Sigmoid colon (tissue), 7 donors: ENCODE measurements around the gene CXorf58. TPM values are rescaled to one million over a fixed set of nuclear protein-coding genes. Genes with fewer than 3 reads are reported as not detected.

Source experiments
- DNase-seq: peaks from one replicate; pipeline ENCODE4 v3.0.0-alpha.2; 2019
- H3K27ac ChIP-seq, 4 donors: fragments of 200-600 bp; sonication (generic); one replicate each; pipeline ENCODE4 v1.5.1; 2016 to 2019; ENCODE audit warnings: mild to moderate bottlenecking in 1 of 4
- H3K27me3 ChIP-seq, 3 donors: fragments of 200-600 bp; sonication (generic); one replicate each; pipeline ENCODE4 v1.5.1; 2019; ENCODE audit warnings: mild to moderate bottlenecking in 1 of 3
- H3K36me3 ChIP-seq, 4 donors: fragments of 200-600 bp; sonication (generic); one replicate each; pipeline ENCODE4 v1.5.1; 2016 to 2019
- H3K4me1 ChIP-seq, 4 donors: fragments of 200-600 bp; sonication (generic); one replicate each; pipeline ENCODE4 v1.5.1; 2017 to 2019
- H3K4me3 ChIP-seq, 4 donors: fragments of 200-600 bp; sonication (generic); one replicate each; pipeline ENCODE4 v1.5.1; 2017 to 2019; ENCODE audit warnings: mild to moderate bottlenecking in 2 of 4, moderate library complexity in 1 of 4
- H3K9me3 ChIP-seq, 4 donors: fragments of 200-600 bp in 3 of 4; sonication (generic) in 3 of 4; one replicate each; pipeline versions ENCODE4 v1.5.1 to v1.6.1; 2013 to 2019
- EP300 ChIP-seq, 4 donors: sonication (generic); formaldehyde crosslinking; IDR thresholded peaks; one replicate each; pipeline ENCODE4 v1.6.1; 2017; ENCODE audit warnings: antibody characterized with exemption in 4 of 4
- POLR2A ChIP-seq, 2 donors: fragments of 450-650 bp; IDR thresholded peaks; one replicate each; pipeline ENCODE4 v1.6.1; 2016; ENCODE audit warnings: antibody characterized with exemption in 2 of 2, mild to moderate bottlenecking in 2 of 2, moderate library complexity in 2 of 2
- POLR2AphosphoS5 ChIP-seq, 4 donors: sonication (generic); formaldehyde crosslinking; IDR thresholded peaks; one replicate each; pipeline ENCODE4 v1.6.1; 2017; ENCODE audit warnings: antibody characterized with exemption in 4 of 4
- WGBS, 2 donors: extraction: QIAGEN DNeasy Blood & Tissue Kit; methylation state at CpG; one replicate each; pipeline ENCODE4 v1.1.7; 2013; 5-methylcytosine and 5-hydroxymethylcytosine counted together
- intact Hi-C: fragments of 100-400 bp; cut with DNase I; formaldehyde crosslinking; loops from one replicate; pipeline ENCODE4 v1.15.1; 2023
- polyA plus RNA-seq, 3 donors: library from polyadenylated mRNA; stranded (reverse); fragments of 200-250 nt; gene quantifications; one replicate each; pipeline ENCODE4 v1.2.3, GENCODE V29; 2013
- total RNA-seq, 4 donors: library from RNA; depleted of rRNA; stranded (reverse); fragments of >200 nt; gene quantifications; one replicate each; pipeline ENCODE4 v1.1.0, GENCODE V29; 2016
- TF ChIP-seq, protein P1 (sequence below), 4 experiments: fragments of 450-650 bp in 3 of 4; fragments of 200-600 bp in 1 of 4; IDR thresholded peaks; one replicate each; pipeline ENCODE4 v1.5.1; 2016 to 2019; ENCODE audit warnings: antibody characterized with exemption in 4 of 4, mild to moderate bottlenecking in 3 of 4, moderate library complexity in 2 of 4
- donor health status: healthy with polysubstance abuse.
- donor health status: Bipolar disorder and iron deficiency.
- donor health status: healthy.

Gene CXorf58
- total and polyA plus RNA-seq, 7 donors: 0.03 TPM; not detected in 6

GRCh38 chrX:23908219-23909004 lies 606 bp downstream of the CXorf58 start:
- Histone ChIP-seq H3K4me3 (peak overlapping the region; percentile 50 to 65 (median 60)), H3K9me3 (no peaks in the 10 kb centered on the region), H3K4me1 (peaks cover 0 to 16% (median 0%) of the 10 kb centered on the region in 4 donors), H3K27ac (peak overlapping the region; percentile 86 to 90 (median 88)), H3K27me3 (peaks cover 0 to 6% (median 0%) of the 10 kb centered on the region in 3 donors), H3K36me3 (no peaks in the 10 kb centered on the region)
- TF ChIP-seq EP300 (IDR thresholded peaks at IDR 0.05): no peak
- no peak for TF ChIP-seq POLR2A (IDR thresholded peaks at IDR 0.05)
- intact Hi-C loops: loop anchor here (10.0 kb wide), 1 partner anchor 244 kb away; the partner anchor contains the start of gene PRDX4
- no peak for DNase-seq
- whole genome bisulfite sequencing, 2 donors: 34 to 37% methylated on average over 13 of the region's 13 CpGs

- no peaks in the 10 kb centered on the region for H3K36me3 ChIP-seq
- peaks cover 0 to 13% (median 0%) of the 10 kb centered on the region in 4 donors for H3K4me1 ChIP-seq
- TF ChIP-seq EP300 (IDR thresholded peaks at IDR 0.05) (no peak), POLR2AphosphoS5 (IDR thresholded peaks at IDR 0.05) (no peak), POLR2A (IDR thresholded peaks at IDR 0.05) (no peak)
- TF ChIP-seq, protein P1, sequence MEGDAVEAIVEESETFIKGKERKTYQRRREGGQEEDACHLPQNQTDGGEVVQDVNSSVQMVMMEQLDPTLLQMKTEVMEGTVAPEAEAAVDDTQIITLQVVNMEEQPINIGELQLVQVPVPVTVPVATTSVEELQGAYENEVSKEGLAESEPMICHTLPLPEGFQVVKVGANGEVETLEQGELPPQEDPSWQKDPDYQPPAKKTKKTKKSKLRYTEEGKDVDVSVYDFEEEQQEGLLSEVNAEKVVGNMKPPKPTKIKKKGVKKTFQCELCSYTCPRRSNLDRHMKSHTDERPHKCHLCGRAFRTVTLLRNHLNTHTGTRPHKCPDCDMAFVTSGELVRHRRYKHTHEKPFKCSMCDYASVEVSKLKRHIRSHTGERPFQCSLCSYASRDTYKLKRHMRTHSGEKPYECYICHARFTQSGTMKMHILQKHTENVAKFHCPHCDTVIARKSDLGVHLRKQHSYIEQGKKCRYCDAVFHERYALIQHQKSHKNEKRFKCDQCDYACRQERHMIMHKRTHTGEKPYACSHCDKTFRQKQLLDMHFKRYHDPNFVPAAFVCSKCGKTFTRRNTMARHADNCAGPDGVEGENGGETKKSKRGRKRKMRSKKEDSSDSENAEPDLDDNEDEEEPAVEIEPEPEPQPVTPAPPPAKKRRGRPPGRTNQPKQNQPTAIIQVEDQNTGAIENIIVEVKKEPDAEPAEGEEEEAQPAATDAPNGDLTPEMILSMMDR (IDR thresholded peaks at IDR 0.05): no peak
- intact Hi-C loops: no loop called here
- H3K27me3 ChIP-seq: peaks cover 0 to 6% (median 0%) of the 10 kb centered on the region in 3 donors
- DNase-seq: no peak
- H3K9me3 ChIP-seq: no peaks in the 10 kb centered on the region
- H3K4me3 ChIP-seq: no peak overlapping the region
- 84 to 90% methylated on average over 5 of the region's 5 CpGs for WGBS, 2 donors
- no peak overlapping the region for H3K27ac ChIP-seq
These were observed 3.5 kb downstream of the CXorf58 start for GRCh38 chrX:23911126-23911835.

DNA sequence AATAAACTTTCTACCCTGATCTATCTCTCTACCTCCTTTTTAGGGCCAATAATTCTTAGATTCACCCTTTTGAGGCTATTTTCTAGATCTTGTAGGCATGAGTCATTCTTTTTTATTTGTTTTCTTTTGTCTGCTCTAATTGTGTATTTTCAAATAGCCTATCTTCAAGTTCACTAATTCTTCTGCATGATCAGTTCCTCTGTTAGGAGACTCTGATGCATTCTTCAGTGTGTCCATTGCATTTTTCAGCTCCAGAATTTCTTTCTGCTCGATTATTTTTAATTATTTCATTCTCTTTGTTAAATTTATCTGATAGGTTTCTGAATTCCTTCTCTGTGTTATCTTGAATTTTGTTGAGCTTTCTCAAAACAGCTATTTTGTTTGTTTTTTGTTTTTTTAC lies 11.3 kb downstream of the CXorf58 start:
- no peak overlapping the region for H3K4me3 ChIP-seq
- intact Hi-C loops: no loop called here
- H3K4me1 ChIP-seq: no peaks in the 10 kb centered on the region
- H3K27ac ChIP-seq: no peak overlapping the region
- no peaks in the 10 kb centered on the region for H3K9me3 ChIP-seq
- TF ChIP-seq, protein P1 (IDR thresholded peaks at IDR 0.05): no peak
- TF ChIP-seq EP300 (IDR thresholded peaks at IDR 0.05): no peak
- no peak for TF ChIP-seq POLR2AphosphoS5 (IDR thresholded peaks at IDR 0.05)
- no peak for TF ChIP-seq POLR2A (IDR thresholded peaks at IDR 0.05)
- no peaks in the 10 kb centered on the region for H3K36me3 ChIP-seq
- 89 to 91% methylated on average over 1 of the region's 1 CpG for WGBS, 2 donors
- DNase-seq: no peak
- H3K27me3 ChIP-seq: no peaks in the 10 kb centered on the region

GRCh38 chrX:23919706-23920320 lies 12.0 kb downstream of the CXorf58 start:
- intact Hi-C loops: no loop called here
- no peak overlapping the region for H3K4me3 ChIP-seq
- H3K36me3 ChIP-seq: no peaks in the 10 kb centered on the region
- no peak overlapping the region for H3K27ac ChIP-seq
- no peak for DNase-seq
- no peaks in the 10 kb centered on the region for H3K27me3 ChIP-seq
- H3K4me1 ChIP-seq: no peaks in the 10 kb centered on the region
- TF ChIP-seq, protein P1 (IDR thresholded peaks at IDR 0.05): no peak
- no peak for TF ChIP-seq EP300 (IDR thresholded peaks at IDR 0.05)
- TF ChIP-seq POLR2A (IDR thresholded peaks at IDR 0.05): no peak
- no peak for TF ChIP-seq POLR2AphosphoS5 (IDR thresholded peaks at IDR 0.05)
- WGBS, 2 donors: 64 to 76% methylated on average over 9 of the region's 9 CpGs
- H3K9me3 ChIP-seq: no peaks in the 10 kb centered on the region

DNA sequence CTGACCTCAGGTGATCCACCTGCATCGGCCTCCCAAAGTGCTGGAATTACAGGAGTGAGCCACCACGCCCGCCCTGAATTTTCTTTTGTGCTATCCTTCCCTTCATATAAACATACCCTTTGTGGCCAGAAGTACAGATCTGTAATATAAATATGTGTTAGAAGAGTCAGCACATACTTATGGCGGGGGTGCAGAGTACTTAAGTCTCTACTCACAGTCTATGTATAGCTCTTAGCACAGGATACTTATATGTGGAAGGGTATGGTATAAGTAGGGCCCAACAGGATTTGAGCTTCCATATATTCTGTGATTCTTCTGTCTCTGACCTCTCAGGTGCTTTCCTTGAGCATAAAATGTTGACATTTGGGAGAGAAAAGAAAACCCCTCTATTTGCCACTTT lies 18.2 kb downstream of the CXorf58 start:
- Histone ChIP-seq H3K27me3 (no peaks in the 10 kb centered on the region), H3K4me1 (no peaks in the 10 kb centered on the region), H3K9me3 (no peaks in the 10 kb centered on the region), H3K36me3 (no peaks in the 10 kb centered on the region), H3K4me3 (no peak overlapping the region), H3K27ac (no peak overlapping the region)
- intact Hi-C loops: no loop called here
- no peak for TF ChIP-seq POLR2A (IDR thresholded peaks at IDR 0.05)
- TF ChIP-seq EP300 (IDR thresholded peaks at IDR 0.05): no peak
- TF ChIP-seq, protein P1 (IDR thresholded peaks at IDR 0.05): no peak
- TF ChIP-seq POLR2AphosphoS5 (IDR thresholded peaks at IDR 0.05): no peak
- DNase-seq: no peak
- 91 to 93% methylated on average over 4 of the region's 4 CpGs for WGBS, 2 donors
